Neural progenitor cell (in vitro differentiated cells): ENCODE data around the gene AP3S2. TPM values are rescaled to one million over a fixed set of nuclear protein-coding genes. Genes with fewer than 3 reads are reported as not detected.

Experiments used
- DNase-seq: peaks from one replicate; pipeline ENCODE4 v3.0.0-alpha.2; 2016; ENCODE audit warnings: low spot score
- H2AFZ ChIP-seq: fragments of 200-600 bp; sonication (generic); replicated peaks from 2 replicates; pipeline ENCODE4 v1.6.1; 2016; ENCODE audit warnings: antibody characterized with exemption
- H3F3A ChIP-seq: fragments of 200-600 bp; sonication (generic); 2 replicates; pipeline ENCODE4 v1.6.1; 2016; ENCODE audit warnings: antibody characterized with exemption, low read depth
- H3K27ac ChIP-seq: fragments of 200-600 bp; sonication (generic); 2 replicates; pipeline ENCODE4 v1.5.1; 2016; ENCODE audit warnings: mild to moderate bottlenecking
- H3K27me3 ChIP-seq: fragments of 200-600 bp; sonication (generic); 2 replicates; pipeline ENCODE4 v1.6.1; 2016; ENCODE audit warnings: mild to moderate bottlenecking, moderate library complexity
- H3K36me3 ChIP-seq: fragments of 200-600 bp; sonication (generic); 2 replicates; pipeline ENCODE4 v1.5.1; 2016
- H3K4me1 ChIP-seq: fragments of 200-600 bp; sonication (generic); 2 replicates; pipeline ENCODE4 v1.6.1; 2016; ENCODE audit warnings: mixed run types
- H3K4me2 ChIP-seq: fragments of 200-600 bp; sonication (generic); 2 replicates; pipeline ENCODE4 v1.6.1; 2016
- H3K4me3 ChIP-seq: fragments of 200-600 bp; sonication (generic); 2 replicates; pipeline ENCODE4 v1.5.1; 2016
- H3K79me2 ChIP-seq: fragments of 200-600 bp; sonication (generic); 2 replicates; pipeline ENCODE4 v1.6.1; 2016; ENCODE audit warnings: low read depth
- H3K9ac ChIP-seq: fragments of 200-600 bp; sonication (generic); 2 replicates; pipeline ENCODE4 v1.6.1; 2016
- H3K9me3 ChIP-seq: fragments of 200-600 bp; sonication (generic); 2 replicates; pipeline ENCODE4 v1.5.1; 2016; ENCODE audit warnings: low read depth
- H4K20me1 ChIP-seq: fragments of 200-600 bp; sonication (generic); 2 replicates; pipeline ENCODE4 v1.6.1; 2016; ENCODE audit warnings: low read depth
- H3K27ac Mint-ChIP-seq: 3 replicates; pipeline ENCODE4 v1.8.0; 2021; ENCODE audit warnings: mixed read lengths
- H3K27me3 Mint-ChIP-seq: 2 replicates; pipeline ENCODE4 v1.8.0; 2022; ENCODE audit warnings: low read depth, mild to moderate bottlenecking, inconsistent platforms, moderate library complexity, mixed read lengths; ENCODE audit not compliant: insufficient read depth
- H3K36me3 Mint-ChIP-seq: 3 replicates; pipeline ENCODE4 v1.8.0; 2021; ENCODE audit warnings: mixed read lengths
- H3K4me1 Mint-ChIP-seq: 3 replicates; pipeline ENCODE4 v1.8.0; 2021; ENCODE audit warnings: mixed read lengths
- H3K4me3 Mint-ChIP-seq: 3 replicates; pipeline ENCODE4 v1.8.0; 2021; ENCODE audit warnings: mild to moderate bottlenecking, moderate library complexity, mixed read lengths
- H3K9me3 Mint-ChIP-seq: 3 replicates; pipeline ENCODE4 v1.8.0; 2020; ENCODE audit warnings: mixed read lengths
- CTCF ChIP-seq: fragments of 200-600 bp; sonication (generic); IDR thresholded peaks from 2 replicates; pipeline ENCODE4 v1.5.1; 2017; ENCODE audit warnings: antibody characterized with exemption, mild to moderate bottlenecking
- EZH2 ChIP-seq: fragments of 200-600 bp; sonication (generic); IDR thresholded peaks from 2 replicates; pipeline ENCODE4 v1.6.1; 2017; ENCODE audit warnings: antibody characterized with exemption, mild to moderate bottlenecking, moderate library complexity
- EZH2phosphoT487 ChIP-seq: fragments of 200-600 bp; sonication (generic); IDR thresholded peaks from 2 replicates; pipeline ENCODE4 v1.6.1; 2017; ENCODE audit warnings: antibody characterized with exemption
- total RNA-seq: library from RNA; depleted of rRNA; stranded (reverse); fragments of >200 nt; gene quantifications from 2 replicates; pipeline ENCODE4 v1.2.3, GENCODE V29; 2015; ENCODE audit warnings: low replicate concordance

Gene AP3S2
- total RNA-seq, 1 donor from 2014 or later = 75.3 TPM

DNA sequence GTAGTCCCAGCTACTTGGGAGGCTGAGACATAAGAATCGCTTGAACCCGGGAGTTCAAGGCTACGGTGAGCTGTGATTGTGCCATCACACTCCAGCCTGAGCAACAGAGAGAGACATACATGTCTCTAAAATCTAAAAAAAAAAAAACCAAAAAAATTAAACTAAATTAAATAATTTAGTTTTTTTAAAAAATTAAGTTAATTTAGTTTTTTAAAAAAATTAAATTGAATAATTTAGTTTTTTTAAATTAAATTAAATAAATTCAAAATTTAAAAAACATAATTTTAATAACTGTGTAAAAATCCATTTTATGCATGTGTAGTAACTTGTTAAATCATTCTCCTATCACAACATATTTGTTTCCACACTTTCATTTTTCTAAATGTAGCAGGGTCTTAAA is 39.1 kb upstream of the AP3S2 start:
- no peak overlapping the region for H3K27ac ChIP-seq
- no peaks in the 10 kb centered on the region for H3K79me2 ChIP-seq
- no peaks in the 10 kb centered on the region for H3K4me1 Mint-ChIP-seq
- TF ChIP-seq EZH2 (no peak), CTCF (no peak), EZH2phosphoT487 (no peak)
- no peaks in the 10 kb centered on the region for H3K9me3 ChIP-seq
- H3K27ac Mint-ChIP-seq = no peak overlapping the region
- H3F3A ChIP-seq = no peaks in the 10 kb centered on the region
- peaks cover 3% of the 10 kb centered on the region for H3K4me1 ChIP-seq
- H3K27me3 ChIP-seq = no peaks in the 10 kb centered on the region
- no peak overlapping the region for H3K4me2 ChIP-seq
- no peak overlapping the region for H3K4me3 Mint-ChIP-seq
- no peak for DNase-seq
- no peaks in the 10 kb centered on the region for H4K20me1 ChIP-seq
- no peaks in the 10 kb centered on the region for H3K9me3 Mint-ChIP-seq
- no peak overlapping the region for H2AFZ ChIP-seq
- no peaks in the 10 kb centered on the region for H3K36me3 ChIP-seq
- H3K9ac ChIP-seq = no peak overlapping the region
- H3K36me3 Mint-ChIP-seq = no peaks in the 10 kb centered on the region
- H3K4me3 ChIP-seq = no peak overlapping the region
- H3K27me3 Mint-ChIP-seq = peaks cover 4% of the 10 kb centered on the region

GRCh38 chr15:89928421-89928820 is 34.6 kb upstream of the AP3S2 start:
- H3K4me3 ChIP-seq = no peak overlapping the region
- Mint-ChIP-seq H3K4me3 (no peak overlapping the region), H3K27ac (no peak overlapping the region), H3K4me1 (no peaks in the 10 kb centered on the region), H3K27me3 (no peaks in the 10 kb centered on the region), H3K36me3 (no peaks in the 10 kb centered on the region), H3K9me3 (no peaks in the 10 kb centered on the region)
- H3K4me2 ChIP-seq = no peak overlapping the region
- H3F3A ChIP-seq = no peaks in the 10 kb centered on the region
- H3K27ac ChIP-seq = no peak overlapping the region
- no peak for TF ChIP-seq CTCF
- TF ChIP-seq EZH2phosphoT487 = no peak
- TF ChIP-seq EZH2 = no peak
- no peak for DNase-seq
- H3K79me2 ChIP-seq = no peaks in the 10 kb centered on the region
- H2AFZ ChIP-seq = no peak overlapping the region
- peaks cover 3% of the 10 kb centered on the region for H3K4me1 ChIP-seq
- H3K9me3 ChIP-seq = no peaks in the 10 kb centered on the region
- no peaks in the 10 kb centered on the region for H3K27me3 ChIP-seq
- H4K20me1 ChIP-seq = no peaks in the 10 kb centered on the region
- no peaks in the 10 kb centered on the region for H3K36me3 ChIP-seq
- H3K9ac ChIP-seq = no peak overlapping the region

DNA sequence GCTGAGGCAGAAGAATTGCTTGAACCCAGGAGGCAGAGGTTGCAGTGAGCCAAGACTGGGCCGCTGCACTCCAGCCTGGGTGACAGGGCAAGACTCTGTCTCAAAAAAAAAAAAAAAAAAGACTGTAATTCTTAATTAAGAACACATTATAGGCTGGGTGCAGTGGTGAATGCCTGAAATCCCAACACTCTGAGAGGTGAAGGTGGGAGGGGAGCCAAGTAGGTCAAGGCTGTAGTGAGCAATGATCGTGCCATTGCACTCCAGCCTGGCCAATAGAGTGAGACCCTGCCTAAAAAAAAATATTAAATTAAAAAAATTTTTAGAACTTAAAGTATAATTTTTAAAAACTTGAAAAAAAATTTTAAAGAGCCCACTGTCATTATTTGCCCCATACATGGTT is 32.4 kb upstream of the AP3S2 start:
- TF ChIP-seq EZH2 (no peak), EZH2phosphoT487 (no peak), CTCF (no peak)
- Mint-ChIP-seq H3K27me3 (no peaks in the 10 kb centered on the region), H3K4me3 (no peak overlapping the region), H3K9me3 (no peaks in the 10 kb centered on the region), H3K36me3 (no peaks in the 10 kb centered on the region), H3K27ac (no peak overlapping the region), H3K4me1 (no peaks in the 10 kb centered on the region)
- no peak for DNase-seq
- no peak overlapping the region for H3K9ac ChIP-seq
- H3K79me2 ChIP-seq = no peaks in the 10 kb centered on the region
- no peaks in the 10 kb centered on the region for H3K27me3 ChIP-seq
- no peaks in the 10 kb centered on the region for H3K4me1 ChIP-seq
- no peaks in the 10 kb centered on the region for H3K36me3 ChIP-seq
- no peak overlapping the region for H3K4me3 ChIP-seq
- H4K20me1 ChIP-seq = no peaks in the 10 kb centered on the region
- no peaks in the 10 kb centered on the region for H3F3A ChIP-seq
- H2AFZ ChIP-seq = no peak overlapping the region
- no peak overlapping the region for H3K4me2 ChIP-seq
- no peaks in the 10 kb centered on the region for H3K9me3 ChIP-seq
- no peak overlapping the region for H3K27ac ChIP-seq
